C4-2B (cell line): ENCODE measurements around the gene SORCS1.
"Not testable (repeated sequence)": the region's sequence is repeated elsewhere in the genome, so short reads cannot be mapped to it uniquely, and the experiment has no call there.

ENCODE experiments used
- ZFX ChIP-seq: fragments of 450-650 bp; IDR thresholded peaks from 2 replicates; pipeline ENCODE4 v1.6.1; 2017
- TF ChIP-seq, protein P1 (sequence below): fragments of 450-650 bp; conservative IDR thresholded peaks from 2 replicates; pipeline ENCODE4 v1.5.1; 2017; ENCODE audit warnings: mild to moderate bottlenecking

DNA sequence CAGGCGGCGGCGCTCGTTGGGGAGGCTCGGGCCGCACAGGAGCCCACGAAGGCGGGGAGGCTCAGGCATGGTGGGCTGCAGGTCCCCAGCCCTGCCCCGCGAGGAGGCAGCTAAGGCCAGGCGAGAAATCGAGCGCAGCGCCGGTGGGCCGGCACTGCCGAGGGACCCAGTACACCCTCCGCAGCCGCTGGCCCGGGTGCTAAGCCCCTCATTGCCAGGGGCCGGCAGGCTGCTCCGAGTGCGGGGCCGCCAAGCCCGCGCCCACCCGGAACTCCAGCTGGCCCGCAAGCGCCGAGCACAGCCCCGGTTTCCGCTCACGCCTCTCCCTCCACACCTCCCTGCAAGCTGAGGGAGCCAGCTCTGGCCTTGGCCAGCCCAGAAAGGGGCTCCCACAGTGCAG is 236.4 kb downstream of the SORCS1 start:
- TF ChIP-seq, protein P1, sequence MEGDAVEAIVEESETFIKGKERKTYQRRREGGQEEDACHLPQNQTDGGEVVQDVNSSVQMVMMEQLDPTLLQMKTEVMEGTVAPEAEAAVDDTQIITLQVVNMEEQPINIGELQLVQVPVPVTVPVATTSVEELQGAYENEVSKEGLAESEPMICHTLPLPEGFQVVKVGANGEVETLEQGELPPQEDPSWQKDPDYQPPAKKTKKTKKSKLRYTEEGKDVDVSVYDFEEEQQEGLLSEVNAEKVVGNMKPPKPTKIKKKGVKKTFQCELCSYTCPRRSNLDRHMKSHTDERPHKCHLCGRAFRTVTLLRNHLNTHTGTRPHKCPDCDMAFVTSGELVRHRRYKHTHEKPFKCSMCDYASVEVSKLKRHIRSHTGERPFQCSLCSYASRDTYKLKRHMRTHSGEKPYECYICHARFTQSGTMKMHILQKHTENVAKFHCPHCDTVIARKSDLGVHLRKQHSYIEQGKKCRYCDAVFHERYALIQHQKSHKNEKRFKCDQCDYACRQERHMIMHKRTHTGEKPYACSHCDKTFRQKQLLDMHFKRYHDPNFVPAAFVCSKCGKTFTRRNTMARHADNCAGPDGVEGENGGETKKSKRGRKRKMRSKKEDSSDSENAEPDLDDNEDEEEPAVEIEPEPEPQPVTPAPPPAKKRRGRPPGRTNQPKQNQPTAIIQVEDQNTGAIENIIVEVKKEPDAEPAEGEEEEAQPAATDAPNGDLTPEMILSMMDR, result not testable (repeated sequence)
- TF ChIP-seq ZFX, result not testable (repeated sequence)
